Measurements from ENCODE around the gene FKBP5.
A peak's percentile ranks its signal among the peaks of the same experiment; 100 is the strongest.
"Not testable (repeated sequence)": the region's sequence is repeated elsewhere in the genome, so short reads cannot be mapped to it uniquely, and the experiment has no call there.

Gene FKBP5

GRCh38 chr6:35688605-35689322 is at the start of gene FKBP5:
TSS of gene FKBP5 (minus strand) at chr6:35688915. CDS start at chr6:35642824, 46,091 bp downstream.
- intact Hi-C loops (cut with micrococcal nuclease), result loop anchor here (1.0 to 10.0 kb wide), 3 partner anchors 32 to 64 kb away; no protein-coding TSS in a partner anchor
- H3K27ac Mint-ChIP-seq, result peak within 1 kb of the TSS; percentile 89
- no peaks in the 10 kb centered on the region for H3K27me3 Mint-ChIP-seq
- peaks cover 6% of the 10 kb centered on the region for H3K36me3 Mint-ChIP-seq (ENCODE audit: low read depth)
- no peaks in the 10 kb centered on the region for H3K9me3 Mint-ChIP-seq
- H3K4me3 Mint-ChIP-seq, result peak within 1 kb of the TSS; percentile 94
- H3K4me1 Mint-ChIP-seq (ENCODE audit: low read depth), result peaks cover 35% of the 10 kb centered on the region

- H3K4me1 Mint-ChIP-seq (ENCODE audit: low read depth), result peaks cover 31% of the 10 kb centered on the region
- intact Hi-C loops (cut with micrococcal nuclease), result loop anchor here (1.0 kb wide), 1 partner anchor 153 kb away; no protein-coding TSS in a partner anchor
- H3K36me3 Mint-ChIP-seq (ENCODE audit: low read depth), result no peaks in the 10 kb centered on the region
- H3K27ac Mint-ChIP-seq, result no peak overlapping the region
- H3K4me3 Mint-ChIP-seq, result no peak overlapping the region
- no peaks in the 10 kb centered on the region for H3K9me3 Mint-ChIP-seq
- H3K27me3 Mint-ChIP-seq, result no peaks in the 10 kb centered on the region
These were observed 48.9 kb upstream of the FKBP5 start for GRCh38 chr6:35737413-35738211.

- Mint-ChIP-seq H3K27ac (no peak within 1 kb of the TSS), H3K36me3 (ENCODE audit: low read depth) (no peaks in the 10 kb centered on the region), H3K9me3 (no peaks in the 10 kb centered on the region), H3K4me1 (ENCODE audit: low read depth) (peaks cover 37% of the 10 kb centered on the region), H3K4me3 (no peak within 1 kb of the TSS), H3K27me3 (no peaks in the 10 kb centered on the region)
- intact Hi-C loops (cut with micrococcal nuclease), result loop anchor here (1.0 kb wide), 1 partner anchor 153 kb away; no protein-coding TSS in a partner anchor
These were observed 48.3 kb upstream of the FKBP5 start, which contains the start of gene ARMC12 for GRCh38 chr6:35736982-35737412. TSS of gene ARMC12 (plus strand) at chr6:35737032. CDS start at chr6:35737109, 77 bp downstream.

- no peak overlapping the region for H3K27ac Mint-ChIP-seq
- no peaks in the 10 kb centered on the region for H3K36me3 Mint-ChIP-seq (ENCODE audit: low read depth)
- intact Hi-C loops (cut with micrococcal nuclease), result no loop called here
- no peaks in the 10 kb centered on the region for H3K9me3 Mint-ChIP-seq
- peaks cover 39% of the 10 kb centered on the region for H3K4me1 Mint-ChIP-seq (ENCODE audit: low read depth)
- H3K27me3 Mint-ChIP-seq, result no peaks in the 10 kb centered on the region
- no peak overlapping the region for H3K4me3 Mint-ChIP-seq
These were observed 47.7 kb upstream of the FKBP5 start for GRCh38 chr6:35736253-35736894.

GRCh38 chr6:35735452-35735851 is 46.7 kb upstream of the FKBP5 start:
- H3K27ac Mint-ChIP-seq, result no peak overlapping the region
- H3K27me3 Mint-ChIP-seq, result no peaks in the 10 kb centered on the region
- no peaks in the 10 kb centered on the region for H3K9me3 Mint-ChIP-seq
- peaks cover 39% of the 10 kb centered on the region for H3K4me1 Mint-ChIP-seq (ENCODE audit: low read depth)
- intact Hi-C loops (cut with micrococcal nuclease), result no loop called here
- no peak overlapping the region for H3K4me3 Mint-ChIP-seq
- no peaks in the 10 kb centered on the region for H3K36me3 Mint-ChIP-seq (ENCODE audit: low read depth)

GRCh38 chr6:35734319-35734718 is 45.6 kb upstream of the FKBP5 start:
- peaks cover 43% of the 10 kb centered on the region for H3K4me1 Mint-ChIP-seq (ENCODE audit: low read depth)
- H3K27me3 Mint-ChIP-seq; H3K36me3 Mint-ChIP-seq (ENCODE audit: low read depth); H3K27ac Mint-ChIP-seq; intact Hi-C loops (cut with micrococcal nuclease); H3K4me3 Mint-ChIP-seq; H3K9me3 Mint-ChIP-seq: not testable (repeated sequence)

- Mint-ChIP-seq H3K4me1 (ENCODE audit: low read depth) (peaks cover 50% of the 10 kb centered on the region), H3K9me3 (no peaks in the 10 kb centered on the region), H3K27ac (no peak overlapping the region), H3K27me3 (no peaks in the 10 kb centered on the region), H3K4me3 (no peak overlapping the region), H3K36me3 (ENCODE audit: low read depth) (no peaks in the 10 kb centered on the region)
- intact Hi-C loops (cut with micrococcal nuclease), result no loop called here
These were observed 44.9 kb upstream of the FKBP5 start for GRCh38 chr6:35733633-35734032.

GRCh38 chr6:35731736-35732532 is 43.2 kb upstream of the FKBP5 start:
- Mint-ChIP-seq H3K4me1 (ENCODE audit: low read depth) (peaks cover 59% of the 10 kb centered on the region), H3K4me3 (peak overlapping the region; percentile 82)

GRCh38 chr6:35731414-35731735 is 42.7 kb upstream of the FKBP5 start:
- H3K27me3 Mint-ChIP-seq, result no peaks in the 10 kb centered on the region
- H3K4me1 Mint-ChIP-seq (ENCODE audit: low read depth), result peaks cover 61% of the 10 kb centered on the region
- no peaks in the 10 kb centered on the region for H3K36me3 Mint-ChIP-seq (ENCODE audit: low read depth)
- H3K27ac Mint-ChIP-seq, result peak overlapping the region; percentile 80
- peak overlapping the region; percentile 82 for H3K4me3 Mint-ChIP-seq
- no peaks in the 10 kb centered on the region for H3K9me3 Mint-ChIP-seq
- intact Hi-C loops (cut with micrococcal nuclease), result loop anchor here (1.0 kb wide), 1 partner anchor 43 kb away; the partner anchor contains the start of gene FKBP5

More at GRCh38 chr6:35731736-35732532, 43.2 kb upstream of the FKBP5 start:
- Mint-ChIP-seq H3K36me3 (ENCODE audit: low read depth) (no peaks in the 10 kb centered on the region), H3K9me3 (no peaks in the 10 kb centered on the region), H3K27ac (peak overlapping the region; percentile 80), H3K27me3 (no peaks in the 10 kb centered on the region)
- intact Hi-C loops (cut with micrococcal nuclease), result loop anchor here (1.0 kb wide), 1 partner anchor 44 kb away; the partner anchor contains the start of gene FKBP5

GRCh38 chr6:35730745-35731413 is 42.2 kb upstream of the FKBP5 start:
- Mint-ChIP-seq H3K27me3 (no peaks in the 10 kb centered on the region), H3K36me3 (ENCODE audit: low read depth) (no peaks in the 10 kb centered on the region), H3K27ac (peak overlapping the region; percentile 89), H3K4me1 (ENCODE audit: low read depth) (peaks cover 61% of the 10 kb centered on the region), H3K9me3 (no peaks in the 10 kb centered on the region), H3K4me3 (peak overlapping the region; percentile 82)
- intact Hi-C loops (cut with micrococcal nuclease), result loop anchor here (1.0 kb wide), 1 partner anchor 43 kb away; the partner anchor contains the start of gene FKBP5

- Mint-ChIP-seq H3K9me3 (no peaks in the 10 kb centered on the region), H3K36me3 (ENCODE audit: low read depth) (no peaks in the 10 kb centered on the region), H3K4me1 (ENCODE audit: low read depth) (peaks cover 73% of the 10 kb centered on the region), H3K4me3 (no peak overlapping the region), H3K27ac (peak overlapping the region; percentile 89), H3K27me3 (no peaks in the 10 kb centered on the region)
- intact Hi-C loops (cut with micrococcal nuclease), result no loop called here
These were observed 41.0 kb upstream of the FKBP5 start for GRCh38 chr6:35729722-35730121.

GRCh38 chr6:35728683-35729678 is 40.3 kb upstream of the FKBP5 start:
- Mint-ChIP-seq H3K9me3 (no peaks in the 10 kb centered on the region), H3K27me3 (no peaks in the 10 kb centered on the region), H3K27ac (peak overlapping the region; percentile 89), H3K4me3 (no peak overlapping the region), H3K36me3 (ENCODE audit: low read depth) (no peaks in the 10 kb centered on the region), H3K4me1 (ENCODE audit: low read depth) (peaks cover 80% of the 10 kb centered on the region)
- intact Hi-C loops (cut with micrococcal nuclease), result no loop called here
